IMR-90 (cell line): Measurements from ENCODE around the gene B4GALNT3.

Source experiments
- BHLHE40 ChIP-seq: fragments of 150-350 bp; IDR thresholded peaks from 2 replicates; pipeline ENCODE4 v1.6.1; 2016; ENCODE audit warnings: mild to moderate bottlenecking, low read depth, low read length
- CEBPB ChIP-seq: IDR thresholded peaks from 2 replicates; pipeline ENCODE4 v1.6.1; 2012; ENCODE audit warnings: low read depth, low read length, improper control_type of control experiment
- CHD1 ChIP-seq: IDR thresholded peaks from 2 replicates; pipeline ENCODE4 v1.6.1; 2012; ENCODE audit warnings: low read depth, low read length, improper control_type of control experiment
- FOS ChIP-seq: fragments of 150-350 bp; IDR thresholded peaks from 2 replicates; pipeline ENCODE4 v1.6.1; 2016; ENCODE audit warnings: low read depth, low read length
- MAFK ChIP-seq: IDR thresholded peaks from 2 replicates; pipeline ENCODE4 v1.6.1; 2012; ENCODE audit warnings: low read depth, low read length, improper control_type of control experiment
- MAZ ChIP-seq: IDR thresholded peaks from 2 replicates; pipeline ENCODE4 v1.6.1; 2012; ENCODE audit warnings: low read depth, mild to moderate bottlenecking, low read length, improper control_type of control experiment, moderate library complexity, borderline replicate concordance
- POLR2A ChIP-seq: IDR thresholded peaks from 2 replicates; pipeline ENCODE4 v1.6.1; 2012; ENCODE audit warnings: mild to moderate bottlenecking, low read depth, low read length
- RAD21 ChIP-seq: IDR thresholded peaks from 2 replicates; pipeline ENCODE4 v1.6.1; 2012; ENCODE audit warnings: low read length, improper control_type of control experiment
- RCOR1 ChIP-seq: IDR thresholded peaks from 2 replicates; pipeline ENCODE4 v1.6.1; 2012; ENCODE audit warnings: mild to moderate bottlenecking, low read length, improper control_type of control experiment; ENCODE audit not compliant: insufficient replicate concordance
- RFX5 ChIP-seq: IDR thresholded peaks from 2 replicates; pipeline ENCODE4 v1.8.0; 2012; ENCODE audit warnings: low read depth, mild to moderate bottlenecking, low read length, moderate library complexity
- TF ChIP-seq, protein P1 (sequence below): conservative IDR thresholded peaks from 2 replicates; pipeline ENCODE4 v1.5.1; 2012; ENCODE audit warnings: mild to moderate bottlenecking, low read depth, low read length, improper control_type of control experiment
- TF ChIP-seq, protein P2 (sequence below): fragments of 150-350 bp; IDR thresholded peaks from 2 replicates; pipeline ENCODE4 v1.6.1; 2016; ENCODE audit warnings: low read depth, mild to moderate bottlenecking, low read length, moderate library complexity, borderline replicate concordance

DNA sequence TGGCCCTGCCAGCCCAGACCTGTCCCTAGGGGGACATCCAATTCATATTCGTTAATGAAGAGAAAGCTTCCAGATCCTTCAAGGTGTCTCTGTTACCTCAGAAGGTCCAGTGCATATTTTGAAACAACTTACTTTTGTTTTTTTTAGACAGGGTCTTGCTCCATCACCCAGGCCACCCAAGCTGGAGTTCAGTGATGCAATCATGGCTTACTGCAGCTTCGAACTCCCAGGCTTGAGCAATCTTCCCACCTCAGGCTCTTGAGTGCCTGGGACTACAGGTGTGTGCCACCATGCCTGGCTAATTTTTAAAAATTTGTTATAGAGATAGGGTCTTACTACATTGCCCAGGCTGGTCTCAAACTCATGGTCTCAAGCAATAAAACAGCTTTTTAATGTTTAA is 48.4 kb downstream of the B4GALNT3 start:
- no peak for TF ChIP-seq POLR2A
- TF ChIP-seq, protein P1, sequence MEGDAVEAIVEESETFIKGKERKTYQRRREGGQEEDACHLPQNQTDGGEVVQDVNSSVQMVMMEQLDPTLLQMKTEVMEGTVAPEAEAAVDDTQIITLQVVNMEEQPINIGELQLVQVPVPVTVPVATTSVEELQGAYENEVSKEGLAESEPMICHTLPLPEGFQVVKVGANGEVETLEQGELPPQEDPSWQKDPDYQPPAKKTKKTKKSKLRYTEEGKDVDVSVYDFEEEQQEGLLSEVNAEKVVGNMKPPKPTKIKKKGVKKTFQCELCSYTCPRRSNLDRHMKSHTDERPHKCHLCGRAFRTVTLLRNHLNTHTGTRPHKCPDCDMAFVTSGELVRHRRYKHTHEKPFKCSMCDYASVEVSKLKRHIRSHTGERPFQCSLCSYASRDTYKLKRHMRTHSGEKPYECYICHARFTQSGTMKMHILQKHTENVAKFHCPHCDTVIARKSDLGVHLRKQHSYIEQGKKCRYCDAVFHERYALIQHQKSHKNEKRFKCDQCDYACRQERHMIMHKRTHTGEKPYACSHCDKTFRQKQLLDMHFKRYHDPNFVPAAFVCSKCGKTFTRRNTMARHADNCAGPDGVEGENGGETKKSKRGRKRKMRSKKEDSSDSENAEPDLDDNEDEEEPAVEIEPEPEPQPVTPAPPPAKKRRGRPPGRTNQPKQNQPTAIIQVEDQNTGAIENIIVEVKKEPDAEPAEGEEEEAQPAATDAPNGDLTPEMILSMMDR: no peak
- no peak for TF ChIP-seq MAFK
- no peak for TF ChIP-seq FOS
- no peak for TF ChIP-seq RCOR1
- no peak for TF ChIP-seq BHLHE40
- no peak for TF ChIP-seq RAD21
- no peak for TF ChIP-seq CHD1
- TF ChIP-seq CEBPB: no peak
- TF ChIP-seq MAZ: no peak
- TF ChIP-seq RFX5: no peak
- TF ChIP-seq, protein P2, sequence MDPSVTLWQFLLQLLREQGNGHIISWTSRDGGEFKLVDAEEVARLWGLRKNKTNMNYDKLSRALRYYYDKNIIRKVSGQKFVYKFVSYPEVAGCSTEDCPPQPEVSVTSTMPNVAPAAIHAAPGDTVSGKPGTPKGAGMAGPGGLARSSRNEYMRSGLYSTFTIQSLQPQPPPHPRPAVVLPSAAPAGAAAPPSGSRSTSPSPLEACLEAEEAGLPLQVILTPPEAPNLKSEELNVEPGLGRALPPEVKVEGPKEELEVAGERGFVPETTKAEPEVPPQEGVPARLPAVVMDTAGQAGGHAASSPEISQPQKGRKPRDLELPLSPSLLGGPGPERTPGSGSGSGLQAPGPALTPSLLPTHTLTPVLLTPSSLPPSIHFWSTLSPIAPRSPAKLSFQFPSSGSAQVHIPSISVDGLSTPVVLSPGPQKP: no peak
